ENCODE data around the gene SSC5D.

The SSC5D gene

DNA sequence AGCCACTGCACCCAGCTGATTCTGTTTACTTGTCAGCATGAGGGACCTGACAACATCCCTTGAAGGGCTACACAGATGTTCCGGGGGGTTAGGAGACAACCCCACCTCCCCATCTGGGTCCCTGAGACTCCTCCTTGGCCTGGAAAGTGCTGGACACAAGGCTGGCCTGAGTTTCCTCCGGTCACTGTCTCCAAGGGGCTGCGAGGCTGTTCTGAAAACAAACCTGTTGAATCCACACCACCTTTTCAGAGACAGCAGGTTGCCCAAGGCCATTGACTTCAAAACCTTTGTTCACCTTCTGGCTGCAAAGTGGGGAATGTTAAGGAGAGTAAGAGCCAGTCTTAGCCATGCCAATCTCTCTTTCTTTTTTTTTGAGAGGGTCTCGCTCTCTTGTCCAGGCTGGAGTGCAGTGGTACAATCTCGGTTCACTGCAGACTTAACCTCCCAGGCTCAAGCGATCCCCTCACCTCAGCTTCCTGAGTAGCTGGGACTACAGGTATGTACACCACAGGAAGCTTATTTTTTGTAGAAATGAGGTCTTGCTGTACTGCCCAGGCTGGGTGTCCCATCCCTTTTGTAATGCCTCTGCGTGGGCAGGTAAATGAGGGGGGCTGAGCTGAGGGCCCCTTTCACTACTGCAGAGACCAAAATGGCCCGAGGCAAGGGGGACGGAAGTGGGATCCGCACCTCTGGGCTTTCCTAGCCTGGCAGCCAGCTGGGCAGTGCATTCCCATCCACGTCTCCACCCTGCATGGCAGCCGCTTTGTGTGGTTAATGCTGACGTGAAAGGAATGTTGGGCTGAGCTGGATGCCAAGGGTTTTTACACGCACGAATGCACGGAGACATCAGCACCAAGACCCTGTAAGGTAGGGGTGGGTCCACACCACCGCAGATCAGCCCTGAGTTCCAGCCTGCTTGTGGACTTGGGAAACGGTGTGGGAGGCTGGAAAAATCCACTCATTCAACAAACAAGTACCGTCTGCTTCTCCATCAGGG is 13.7 kb upstream of the SSC5D start:
- DNase-seq = no peak

DNA sequence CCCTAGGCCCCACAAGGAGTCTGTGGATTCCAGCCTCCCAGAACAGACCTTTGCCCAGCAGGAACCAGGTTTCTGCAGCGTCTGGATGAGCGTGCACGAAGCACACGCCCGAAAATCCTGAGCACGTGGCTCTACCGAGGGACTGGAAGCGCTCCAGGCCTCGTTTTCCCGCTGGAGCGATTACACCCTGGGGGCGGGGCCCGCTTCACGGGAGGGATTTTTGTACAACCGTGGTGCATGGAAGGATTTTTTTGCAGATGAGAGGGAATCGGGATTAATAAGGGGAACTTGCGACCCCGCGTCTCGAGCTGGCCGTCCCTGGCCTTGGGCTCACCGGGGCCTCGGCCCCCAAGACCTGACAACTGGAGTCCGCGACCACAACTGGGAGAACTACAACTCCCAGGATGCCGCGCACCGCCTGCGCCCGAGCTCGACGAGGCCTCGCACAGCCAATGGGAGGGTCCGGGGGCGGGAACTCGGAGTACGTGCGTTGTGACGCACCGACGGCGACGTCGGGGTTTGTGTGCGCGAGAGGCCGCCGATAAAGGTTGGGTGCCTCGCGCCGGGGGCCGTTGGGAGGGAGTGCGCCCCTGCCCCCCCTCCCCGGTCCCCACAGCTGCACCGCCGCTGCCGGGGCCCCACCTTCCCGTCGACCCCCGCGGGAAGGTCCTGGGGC is 12.0 kb upstream of the SSC5D start, which contains the start of gene ZNF628:
ZNF628 (plus strand) TSS at position 518 of the 676 bp plus-strand sequence. CDS start 3,294 bp downstream, outside the sequence.
- peak; percentile 94 for DNase-seq

DNA sequence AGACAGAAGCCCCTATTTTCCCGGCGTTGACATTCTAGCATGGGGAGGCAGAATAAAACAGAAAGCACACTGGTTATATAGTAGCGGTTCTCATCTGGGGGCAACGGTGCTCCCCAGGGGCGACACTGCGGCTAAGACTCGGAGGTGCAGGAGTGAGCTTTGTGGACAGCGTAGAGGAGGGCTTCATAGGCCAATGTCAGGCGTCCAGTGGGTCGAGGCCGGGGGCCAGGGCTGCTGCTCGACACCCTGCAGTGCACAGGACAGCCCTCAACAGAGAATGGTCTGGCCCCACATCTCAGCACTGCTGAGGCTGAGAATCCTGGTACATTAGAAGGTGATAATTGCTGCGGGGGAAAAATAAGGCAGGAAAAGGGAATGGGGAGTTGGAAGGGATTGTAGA is 10.3 kb upstream of the SSC5D start:
- no peak for DNase-seq

DNA sequence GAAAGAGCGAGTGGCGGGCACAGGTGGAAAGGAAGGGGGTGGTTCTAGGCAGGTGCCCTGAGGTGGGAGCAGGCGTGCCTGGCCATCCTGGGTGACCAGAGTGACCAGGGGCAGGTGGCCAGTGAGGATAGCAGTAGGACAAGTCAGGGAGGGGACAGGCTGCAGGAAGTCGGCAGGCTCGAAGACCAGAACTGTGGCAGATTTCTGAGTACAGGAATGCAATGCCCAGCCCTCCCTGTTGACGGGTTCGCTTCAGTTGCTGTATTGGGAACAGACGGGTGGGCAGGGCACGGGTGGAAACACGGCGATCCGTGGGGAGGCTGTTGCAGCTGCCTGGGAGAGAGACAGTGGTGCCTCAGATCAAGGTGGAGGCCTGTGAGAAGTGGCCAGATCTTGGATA is 9.9 kb upstream of the SSC5D start:
- DNase-seq = no peak

DNA sequence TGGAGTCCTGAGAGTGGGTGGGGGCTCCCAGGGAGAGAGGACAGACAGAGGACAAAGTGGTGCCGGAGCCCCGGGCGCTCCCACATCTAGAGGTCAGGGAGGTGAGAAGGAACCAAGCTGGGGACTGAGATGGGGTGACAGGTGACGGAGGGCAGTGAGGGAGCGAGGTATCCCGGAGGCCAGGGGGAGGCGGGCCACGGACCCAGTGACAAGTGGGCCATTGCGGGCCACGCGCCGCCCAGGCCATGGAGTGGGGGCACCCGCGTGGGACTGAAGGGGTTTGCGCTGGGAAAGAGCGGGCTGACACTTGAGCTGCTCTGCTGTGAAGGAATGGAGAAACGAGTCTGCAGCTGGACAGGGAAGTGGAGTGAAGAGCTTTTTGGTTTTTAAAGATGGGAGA is 9.2 kb upstream of the SSC5D start:
- no peak for DNase-seq

DNA sequence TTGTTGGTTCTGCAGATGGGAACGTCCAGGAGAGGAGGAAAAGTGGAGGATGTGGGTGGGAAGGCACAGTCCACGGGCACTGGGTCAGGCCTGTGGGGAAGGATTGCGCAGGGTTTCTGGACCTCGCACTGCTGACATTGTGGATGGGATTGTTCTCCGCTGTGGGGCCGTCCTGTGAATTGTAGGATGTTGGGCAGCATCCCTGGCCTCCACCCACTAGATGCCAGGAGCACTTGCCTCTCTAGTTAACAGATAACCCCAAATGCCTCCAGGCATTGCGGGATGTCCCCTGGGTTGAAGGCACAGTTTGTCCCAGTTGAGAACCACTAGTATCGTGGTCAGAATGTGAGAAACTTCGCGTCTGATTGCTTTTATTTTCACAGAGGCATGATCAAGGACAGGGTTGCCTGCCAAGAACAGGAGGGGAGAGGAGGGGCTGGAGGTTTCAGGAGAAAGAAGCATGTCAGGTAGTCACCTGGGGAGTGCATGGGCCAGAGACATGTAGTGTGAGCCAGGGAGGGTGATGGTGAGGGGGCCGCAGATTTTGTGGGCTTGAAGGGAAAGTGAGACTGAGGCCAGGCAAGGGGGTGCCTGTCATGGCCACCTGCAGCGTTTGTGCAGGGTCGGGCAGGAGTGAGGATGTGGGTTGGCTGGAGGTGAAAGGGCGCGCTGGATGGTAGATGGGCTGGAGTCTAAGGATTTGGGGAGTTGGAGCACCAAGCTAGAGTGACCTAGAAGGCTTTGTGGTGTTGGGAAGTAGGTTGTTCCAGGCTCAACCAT is 8.6 kb upstream of the SSC5D start:
- DNase-seq = no peak

DNA sequence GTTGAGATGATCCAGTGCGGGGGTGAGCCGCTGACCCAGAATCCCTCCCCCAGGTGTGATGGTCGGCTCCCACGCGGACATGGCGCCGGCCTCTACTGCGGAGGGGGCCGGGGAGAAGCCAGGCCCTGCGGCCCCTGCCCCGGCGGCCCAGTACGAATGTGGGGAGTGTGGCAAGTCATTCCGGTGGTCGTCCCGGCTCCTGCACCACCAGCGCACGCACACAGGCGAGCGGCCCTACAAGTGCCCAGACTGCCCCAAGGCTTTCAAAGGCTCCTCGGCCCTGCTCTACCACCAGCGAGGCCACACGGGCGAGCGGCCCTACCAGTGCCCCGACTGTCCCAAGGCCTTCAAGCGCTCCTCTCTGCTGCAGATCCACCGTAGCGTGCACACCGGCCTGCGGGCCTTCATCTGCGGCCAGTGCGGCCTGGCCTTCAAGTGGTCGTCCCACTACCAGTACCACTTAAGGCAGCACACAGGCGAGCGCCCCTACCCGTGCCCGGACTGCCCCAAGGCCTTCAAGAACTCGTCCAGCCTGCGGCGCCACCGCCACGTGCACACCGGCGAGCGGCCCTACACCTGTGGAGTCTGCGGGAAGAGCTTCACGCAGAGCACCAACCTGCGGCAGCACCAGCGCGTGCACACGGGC is 7.0 kb upstream of the SSC5D start:
- DNase-seq = no peak

DNA sequence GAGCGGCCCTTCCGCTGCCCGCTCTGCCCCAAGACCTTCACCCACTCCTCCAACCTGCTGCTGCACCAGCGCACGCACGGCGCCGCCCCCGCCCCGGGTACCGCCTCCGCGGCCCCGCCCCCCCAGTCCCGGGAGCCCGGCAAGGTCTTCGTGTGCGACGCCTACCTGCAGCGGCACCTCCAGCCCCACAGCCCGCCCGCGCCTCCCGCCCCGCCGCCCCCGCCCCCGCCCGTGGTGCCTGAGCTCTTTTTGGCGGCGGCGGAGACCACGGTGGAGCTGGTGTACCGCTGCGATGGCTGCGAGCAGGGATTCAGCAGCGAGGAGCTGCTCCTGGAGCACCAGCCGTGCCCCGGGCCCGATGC is 6.5 kb upstream of the SSC5D start:
- no peak for DNase-seq

DNA sequence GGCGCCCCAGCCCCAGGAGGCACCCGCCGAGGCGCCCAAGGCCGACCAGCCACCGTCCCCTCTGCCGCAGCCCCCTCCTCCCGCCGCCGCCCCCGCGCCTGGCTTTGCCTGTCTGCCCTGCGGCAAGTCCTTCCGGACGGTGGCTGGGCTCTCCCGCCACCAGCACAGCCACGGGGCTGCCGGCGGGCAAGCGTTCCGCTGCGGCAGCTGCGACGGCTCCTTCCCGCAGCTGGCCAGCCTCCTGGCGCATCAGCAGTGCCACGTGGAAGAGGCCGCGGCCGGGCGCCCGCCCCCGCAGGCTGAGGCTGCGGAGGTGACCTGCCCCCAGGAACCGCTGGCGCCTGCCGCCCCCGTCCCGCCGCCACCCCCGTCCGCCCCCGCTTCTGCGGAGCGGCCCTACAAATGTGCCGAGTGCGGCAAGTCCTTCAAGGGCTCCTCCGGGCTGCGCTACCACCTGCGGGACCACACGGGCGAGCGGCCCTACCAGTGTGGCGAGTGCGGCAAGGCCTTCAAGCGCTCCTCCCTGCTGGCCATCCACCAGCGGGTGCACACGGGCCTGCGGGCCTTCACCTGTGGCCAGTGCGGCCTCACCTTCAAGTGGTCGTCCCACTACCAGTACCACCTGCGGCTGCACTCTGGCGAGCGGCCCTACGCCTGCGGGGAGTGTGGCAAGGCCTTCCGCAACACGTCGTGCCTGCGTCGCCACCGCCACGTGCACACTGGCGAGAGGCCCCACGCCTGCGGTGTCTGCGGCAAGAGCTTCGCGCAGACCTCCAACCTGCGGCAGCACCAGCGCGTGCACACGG is 5.9 kb upstream of the SSC5D start:
- DNase-seq = no peak

DNA sequence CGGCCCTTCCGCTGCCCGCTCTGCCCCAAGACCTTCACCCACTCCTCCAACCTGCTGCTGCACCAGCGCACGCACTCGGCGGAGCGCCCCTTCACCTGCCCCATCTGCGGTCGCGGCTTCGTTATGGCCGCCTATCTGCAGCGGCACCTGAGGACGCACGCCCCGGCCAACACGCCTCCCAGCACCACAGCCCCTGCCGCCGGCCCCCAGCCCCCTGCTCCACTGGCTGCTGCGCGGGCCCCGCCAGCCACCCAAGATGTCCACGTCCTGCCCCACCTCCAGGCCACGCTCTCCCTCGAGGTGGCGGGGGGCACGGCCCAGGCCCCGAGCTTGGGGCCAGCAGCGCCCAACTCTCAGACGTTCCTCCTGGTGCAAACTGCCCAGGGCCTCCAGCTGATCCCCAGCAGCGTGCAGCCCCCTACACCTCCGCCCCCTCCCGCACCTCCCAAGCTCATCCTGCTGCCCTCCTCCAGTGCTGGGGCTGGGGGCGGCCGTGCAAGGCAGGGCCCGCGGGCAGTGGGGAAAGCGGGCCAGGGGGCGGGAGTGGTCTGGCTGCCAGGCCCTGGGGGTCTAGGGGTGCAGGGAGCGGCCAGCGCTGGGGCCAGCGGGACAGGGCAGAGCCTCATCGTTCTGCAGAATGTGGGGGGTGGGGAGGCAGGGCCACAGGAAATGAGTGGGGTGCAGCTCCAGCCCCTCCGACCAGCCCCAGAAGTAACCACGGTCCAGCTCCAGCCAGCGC is 5.1 kb upstream of the SSC5D start:
- DNase-seq = no peak

DNA sequence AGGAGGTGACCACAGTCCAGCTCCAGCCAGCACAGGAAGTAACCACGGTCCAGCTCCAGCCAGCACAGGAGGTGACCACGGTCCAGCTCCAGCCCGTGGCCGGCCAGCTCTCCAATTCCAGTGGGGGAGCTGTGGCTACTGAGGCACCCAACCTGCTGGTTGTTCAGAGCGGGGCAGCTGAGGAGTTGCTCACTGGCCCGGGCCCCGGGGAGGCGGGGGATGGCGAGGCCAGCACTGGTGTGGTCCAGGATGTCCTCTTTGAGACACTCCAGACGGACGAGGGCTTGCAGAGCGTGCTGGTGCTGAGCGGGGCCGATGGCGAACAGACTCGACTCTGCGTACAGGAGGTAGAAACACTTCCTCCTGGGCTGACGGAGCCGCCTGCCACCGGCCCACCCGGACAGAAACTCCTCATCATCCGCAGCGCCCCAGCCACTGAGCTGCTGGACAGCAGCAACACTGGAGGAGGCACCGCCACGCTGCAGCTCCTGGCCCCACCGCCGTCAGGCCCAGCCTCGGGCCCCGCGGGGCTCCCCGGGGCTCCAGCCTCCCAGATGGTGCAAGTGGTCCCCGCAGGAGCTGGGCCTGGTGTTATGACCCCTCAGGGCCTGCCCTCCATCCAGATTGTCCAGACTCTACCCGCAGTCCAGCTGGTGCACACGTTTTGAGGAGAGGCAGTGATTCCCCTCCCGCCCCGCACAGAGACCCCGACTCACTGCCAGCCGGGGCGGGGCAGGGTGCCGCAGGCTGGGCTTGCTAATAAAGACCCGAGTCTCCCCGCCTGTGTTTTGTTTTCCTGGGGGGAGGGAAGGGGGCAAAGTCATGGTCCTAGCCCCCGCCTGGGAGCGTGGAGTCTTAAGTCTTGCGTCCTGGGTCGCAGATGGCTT is 4.3 kb upstream of the SSC5D start:
- no peak for DNase-seq

DNA sequence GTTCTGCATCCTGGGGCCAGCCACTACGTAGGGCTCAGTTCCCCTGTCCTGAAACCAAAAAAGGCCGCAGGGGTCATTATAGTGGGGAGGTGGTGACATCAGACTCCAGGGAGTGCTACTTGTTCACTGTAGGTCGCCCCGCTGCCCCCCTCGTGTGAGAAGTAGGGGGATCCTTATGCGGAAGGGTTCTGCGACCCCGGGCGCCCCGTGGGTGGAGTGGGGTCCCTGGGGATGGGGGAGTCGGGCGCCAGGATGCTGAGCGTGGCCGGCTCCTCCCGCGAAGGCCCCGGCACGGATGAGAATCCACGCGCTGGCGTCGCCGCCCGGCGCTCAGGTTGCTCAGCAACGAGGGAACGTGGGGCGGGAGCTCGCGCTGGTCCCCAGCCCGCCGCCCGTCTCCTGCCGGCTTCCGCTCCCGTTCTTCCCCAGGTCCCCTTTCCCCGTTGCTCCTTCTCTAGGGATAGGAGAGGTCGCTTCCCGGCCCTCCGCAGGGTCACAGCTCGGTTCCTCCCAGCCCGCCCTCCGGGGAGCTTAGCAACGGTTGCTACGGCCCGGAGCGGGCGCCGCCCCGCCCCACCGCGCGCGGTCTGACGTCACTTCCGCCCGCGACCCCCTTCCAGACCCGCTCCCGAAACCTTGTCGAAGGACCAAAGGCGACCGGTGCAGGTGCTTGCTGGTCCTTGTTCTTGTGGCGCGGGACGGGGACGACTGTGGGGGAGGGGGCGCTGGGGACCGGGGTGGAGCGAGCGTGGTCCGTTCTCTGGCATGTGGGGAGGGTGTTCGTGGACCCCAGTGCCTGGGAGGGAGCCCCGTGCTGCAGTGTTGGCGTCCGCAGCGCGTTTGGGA is 3.4 kb upstream of the SSC5D start, which contains the start of gene NAT14:
NAT14 (plus strand) TSS at position 596 of the 846 bp plus-strand sequence. CDS start 521 bp downstream, outside the sequence.
- DNase-seq = peak; percentile 35

DNA sequence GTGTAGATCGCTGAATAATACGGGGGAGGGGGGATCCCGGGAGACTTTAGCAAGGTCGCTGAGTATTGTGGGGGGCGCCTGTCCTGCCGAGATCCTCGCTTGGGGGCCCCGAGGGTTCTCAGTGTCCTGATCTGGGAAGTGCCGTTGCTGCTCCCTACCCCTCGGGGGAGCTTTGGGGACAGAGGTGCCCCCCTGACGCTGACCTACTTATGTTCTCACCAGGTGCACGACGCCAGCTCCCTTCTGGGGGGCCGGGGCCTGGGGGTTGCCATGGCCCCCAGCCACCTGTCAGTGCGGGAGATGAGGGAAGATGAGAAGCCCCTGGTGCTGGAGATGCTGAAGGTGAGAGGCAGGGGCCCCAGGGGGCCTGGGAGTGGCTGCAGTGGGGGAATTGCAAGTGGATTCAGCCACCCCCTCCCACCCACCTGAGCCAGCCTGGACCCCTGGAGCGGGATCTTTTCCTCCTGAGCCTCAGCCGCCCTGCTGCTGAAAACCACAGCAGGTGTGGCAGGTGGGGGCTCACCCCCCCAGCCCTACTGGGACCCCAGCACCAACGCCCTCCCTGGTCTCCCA is 2.7 kb upstream of the SSC5D start:
- no peak for DNase-seq

DNA sequence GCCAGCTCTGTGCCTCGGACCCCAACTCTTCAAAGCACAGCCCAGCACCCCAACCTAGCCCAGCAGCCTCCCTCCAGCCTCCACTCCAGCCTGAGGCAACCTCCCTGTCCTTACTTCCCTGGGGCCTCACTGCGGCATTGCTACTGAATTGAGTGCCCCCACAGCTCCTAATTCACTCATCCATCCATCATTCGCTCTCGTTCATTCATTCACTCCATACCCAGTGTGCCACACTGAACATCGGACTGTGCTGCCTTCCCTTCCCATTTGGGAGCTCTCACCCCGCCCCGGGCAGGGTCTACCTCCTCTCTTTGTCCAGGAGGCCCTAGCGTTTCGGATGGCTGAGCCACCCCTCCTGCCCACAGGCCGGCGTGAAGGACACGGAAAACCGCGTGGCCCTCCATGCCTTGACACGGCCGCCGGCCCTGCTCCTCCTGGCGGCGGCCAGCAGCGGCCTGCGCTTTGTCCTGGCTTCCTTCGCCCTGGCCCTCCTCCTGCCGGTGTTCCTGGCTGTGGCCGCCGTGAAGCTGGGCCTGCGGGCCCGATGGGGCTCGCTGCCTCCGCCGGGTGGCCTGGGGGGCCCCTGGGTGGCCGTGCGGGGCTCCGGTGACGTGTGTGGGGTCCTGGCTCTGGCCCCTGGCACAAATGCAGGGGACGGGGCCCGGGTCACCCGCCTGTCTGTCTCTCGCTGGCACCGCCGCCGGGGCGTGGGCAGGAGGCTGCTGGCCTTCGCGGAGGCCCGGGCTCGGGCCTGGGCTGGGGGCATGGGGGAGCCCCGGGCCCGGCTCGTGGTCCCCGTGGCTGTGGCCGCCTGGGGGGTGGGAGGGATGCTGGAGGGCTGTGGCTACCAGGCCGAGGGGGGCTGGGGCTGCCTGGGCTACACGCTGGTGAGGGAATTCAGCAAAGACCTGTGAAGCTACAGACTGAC is 1.9 kb upstream of the SSC5D start:
- no peak for DNase-seq

DNA sequence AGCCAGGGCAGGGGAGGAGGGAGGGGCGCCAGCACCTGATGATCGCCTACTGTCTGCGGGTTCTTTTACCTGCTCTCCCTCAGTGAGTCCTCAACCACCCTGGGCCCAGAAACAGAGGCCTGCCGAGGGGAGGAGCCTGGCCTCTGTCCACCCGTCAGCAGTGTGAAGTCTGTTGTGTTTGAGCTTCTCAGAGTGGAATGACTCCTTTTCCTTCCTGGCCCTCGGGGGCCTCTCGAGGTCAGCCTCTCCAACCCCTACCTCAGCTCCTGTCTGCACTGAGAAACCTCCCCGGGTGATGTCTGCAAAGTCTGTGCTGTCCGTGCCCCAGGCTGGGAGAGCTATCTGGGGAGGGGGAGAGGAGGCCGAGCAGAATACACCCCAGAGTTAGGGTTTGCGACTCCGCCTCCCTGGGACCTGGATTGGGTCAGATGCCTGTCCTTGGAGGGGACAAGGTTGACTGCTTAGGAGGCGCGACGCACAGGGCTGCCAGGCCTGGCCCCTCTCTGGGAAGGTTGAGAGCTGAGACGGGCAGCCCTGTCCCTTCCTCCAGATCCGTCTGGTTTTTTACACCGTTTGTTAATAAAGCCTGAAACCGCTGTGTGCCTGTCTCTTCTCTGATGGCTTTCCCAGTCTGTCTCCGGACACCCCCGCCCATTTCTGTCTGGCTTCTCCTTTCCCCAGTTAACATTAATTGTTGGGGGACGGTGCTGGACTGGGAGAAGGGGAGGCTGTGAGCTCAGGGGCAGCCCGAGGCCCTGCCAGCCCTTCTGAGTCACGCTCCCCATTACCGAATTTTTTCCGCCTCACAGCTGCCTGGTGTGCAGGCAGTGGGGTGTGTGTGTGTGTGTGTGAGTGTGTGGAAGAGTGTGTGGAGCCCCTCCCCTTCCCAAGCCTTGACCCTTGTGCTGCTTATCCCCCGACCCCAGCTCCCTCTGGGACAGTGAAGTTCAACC is 989 bp upstream of the SSC5D start:
- no peak for DNase-seq
